OCI-LY3 (cell line): Measurements from ENCODE around the gene CALML4.
"Not testable (repeated sequence)": the region's sequence is repeated elsewhere in the genome, so short reads cannot be mapped to it uniquely, and the experiment has no call there.

Experiments used
- H2AFZ ChIP-seq: fragments of 200-600, 300-600 bp; shearing (Covaris generic); 2 replicates; pipeline ENCODE4 v1.6.0; 2014; ENCODE audit warnings: antibody characterized with exemption, low read depth, low read length
- H3K27ac ChIP-seq: fragments of 200-600, 300-600 bp; sonication (generic); 2 replicates; pipeline ENCODE4 v1.5.1; 2014; ENCODE audit warnings: mild to moderate bottlenecking, low read length, moderate library complexity, mixed read lengths
- H3K27me3 ChIP-seq: fragments of 200-600, 300-600 bp; sonication (generic); 2 replicates; pipeline ENCODE4 v1.6.1; 2014; ENCODE audit warnings: low read depth, low read length, mixed read lengths
- H3K36me3 ChIP-seq: fragments of 200-600, 300-600 bp; sonication (generic); replicated peaks from 2 replicates; pipeline ENCODE3; 2014; ENCODE audit warnings: low read depth, low read length, mixed read lengths
- H3K4me1 ChIP-seq: fragments of 300-600, 200-600 bp; sonication (generic); 2 replicates; pipeline ENCODE4 v1.6.1; 2014; ENCODE audit warnings: low read length, mixed read lengths
- H3K4me2 ChIP-seq: fragments of 200-600, 300-600 bp; sonication (generic); 2 replicates; pipeline ENCODE4 v1.6.1; 2014; ENCODE audit warnings: low read length, mixed read lengths
- H3K4me3 ChIP-seq: fragments of 300-600, 200-600 bp; sonication (generic); 2 replicates; pipeline ENCODE4 v1.5.1; 2014; ENCODE audit warnings: antibody characterized with exemption, mild to moderate bottlenecking, low read length, moderate library complexity
- H3K79me2 ChIP-seq: fragments of 300-600, 200-600 bp; shearing (Covaris generic); 2 replicates; pipeline ENCODE4 v1.6.1; 2014; ENCODE audit warnings: mild to moderate bottlenecking, low read length, mixed read lengths
- H3K9ac ChIP-seq: fragments of 300-600, 200-600 bp; shearing (Covaris generic); 2 replicates; pipeline ENCODE4 v1.6.0; 2014; ENCODE audit warnings: mild to moderate bottlenecking, low read length, moderate library complexity
- H3K9me3 ChIP-seq: fragments of 200-600, 300-600 bp; shearing (Covaris generic); 2 replicates; pipeline ENCODE4 v1.6.1; 2014; ENCODE audit warnings: low read length, mixed read lengths; ENCODE audit not compliant: insufficient read depth
- H4K20me1 ChIP-seq: fragments of 200-600, 300-600 bp; sonication (generic); 2 replicates; pipeline ENCODE4 v1.6.1; 2016; ENCODE audit warnings: low read length, mixed read lengths; ENCODE audit not compliant: insufficient read depth
- CTCF ChIP-seq: fragments of 200-600, 300-600 bp; sonication (generic); IDR thresholded peaks from 2 replicates; pipeline ENCODE4 v1.5.1; 2014; ENCODE audit warnings: antibody characterized with exemption, low read length, low read depth
- EZH2phosphoT487 ChIP-seq: fragments of 200-600 bp; shearing (Covaris generic); IDR thresholded peaks from 2 replicates; pipeline ENCODE4 v1.6.1; 2018; ENCODE audit warnings: antibody characterized with exemption, mixed run types, low read depth

Gene CALML4

GRCh38 chr15:68176601-68177000 lies 28.5 kb downstream of the CALML4 start:
- TF ChIP-seq CTCF: no peak
- TF ChIP-seq EZH2phosphoT487: no peak
- H3K9me3 ChIP-seq: no peaks in the 10 kb centered on the region
- no peaks in the 10 kb centered on the region for H3K4me1 ChIP-seq
- no peak overlapping the region for H3K4me2 ChIP-seq
- peaks cover 36% of the 10 kb centered on the region for H3K36me3 ChIP-seq
- no peaks in the 10 kb centered on the region for H3K27me3 ChIP-seq
- H3K9ac ChIP-seq: no peak overlapping the region
- no peak overlapping the region for H3K27ac ChIP-seq
- H4K20me1 ChIP-seq: no peaks in the 10 kb centered on the region
- no peak overlapping the region for H2AFZ ChIP-seq
- no peaks in the 10 kb centered on the region for H3K79me2 ChIP-seq
- no peak overlapping the region for H3K4me3 ChIP-seq

- H2AFZ ChIP-seq: no peak overlapping the region
- H4K20me1 ChIP-seq: no peaks in the 10 kb centered on the region
- no peak overlapping the region for H3K27ac ChIP-seq
- no peaks in the 10 kb centered on the region for H3K4me1 ChIP-seq
- H3K36me3 ChIP-seq: peaks cover 30% of the 10 kb centered on the region
- TF ChIP-seq EZH2phosphoT487 (no peak), CTCF (no peak)
- H3K9me3 ChIP-seq: no peaks in the 10 kb centered on the region
- H3K79me2 ChIP-seq: no peaks in the 10 kb centered on the region
- no peak overlapping the region for H3K9ac ChIP-seq
- H3K27me3 ChIP-seq: no peaks in the 10 kb centered on the region
- H3K4me3 ChIP-seq: no peak overlapping the region
- H3K4me2 ChIP-seq: no peak overlapping the region
These were observed 29.6 kb downstream of the CALML4 start for GRCh38 chr15:68175526-68175925.

- H2AFZ ChIP-seq: no peak overlapping the region
- no peaks in the 10 kb centered on the region for H3K27me3 ChIP-seq
- no peaks in the 10 kb centered on the region for H3K9me3 ChIP-seq
- H3K36me3 ChIP-seq: peaks cover 36% of the 10 kb centered on the region
- no peaks in the 10 kb centered on the region for H3K79me2 ChIP-seq
- H3K27ac ChIP-seq: no peak overlapping the region
- no peak overlapping the region for H3K4me2 ChIP-seq
- H4K20me1 ChIP-seq: no peaks in the 10 kb centered on the region
- no peak overlapping the region for H3K9ac ChIP-seq
- no peak overlapping the region for H3K4me3 ChIP-seq
- no peaks in the 10 kb centered on the region for H3K4me1 ChIP-seq
- TF ChIP-seq CTCF (no peak), EZH2phosphoT487 (no peak)
These were observed 32.0 kb downstream of the CALML4 start for GRCh38 chr15:68173119-68173518.

GRCh38 chr15:68172037-68172436 lies 33.1 kb downstream of the CALML4 start:
- not testable (repeated sequence) for H3K4me2 ChIP-seq, H3K27ac ChIP-seq, H3K79me2 ChIP-seq, H3K27me3 ChIP-seq, H3K9ac ChIP-seq, H4K20me1 ChIP-seq, H3K4me3 ChIP-seq, H3K4me1 ChIP-seq, H2AFZ ChIP-seq, H3K9me3 ChIP-seq
- H3K36me3 ChIP-seq: peaks cover 28% of the 10 kb centered on the region

GRCh38 chr15:68166847-68167246 lies 38.3 kb downstream of the CALML4 start:
- Histone ChIP-seq H3K9me3 (no peaks in the 10 kb centered on the region), H3K27ac (no peak overlapping the region), H3K4me3 (no peak overlapping the region), H3K4me2 (no peak overlapping the region), H3K36me3 (peaks cover 23% of the 10 kb centered on the region), H4K20me1 (no peaks in the 10 kb centered on the region), H3K79me2 (no peaks in the 10 kb centered on the region), H3K27me3 (no peaks in the 10 kb centered on the region), H3K4me1 (no peaks in the 10 kb centered on the region), H2AFZ (no peak overlapping the region), H3K9ac (no peak overlapping the region)
- TF ChIP-seq CTCF: no peak
- no peak for TF ChIP-seq EZH2phosphoT487
